ENCODE data around the gene MRPL12. TPM values are rescaled to one million over a fixed set of nuclear protein-coding genes. Genes with fewer than 3 reads are reported as not detected.
"Not testable (repeated sequence)": the region's sequence is repeated elsewhere in the genome, so short reads cannot be mapped to it uniquely, and the experiment has no call there.

The MRPL12 gene
- total RNA-seq, 1 experiment from 2014 or later, result 19.5 TPM

DNA sequence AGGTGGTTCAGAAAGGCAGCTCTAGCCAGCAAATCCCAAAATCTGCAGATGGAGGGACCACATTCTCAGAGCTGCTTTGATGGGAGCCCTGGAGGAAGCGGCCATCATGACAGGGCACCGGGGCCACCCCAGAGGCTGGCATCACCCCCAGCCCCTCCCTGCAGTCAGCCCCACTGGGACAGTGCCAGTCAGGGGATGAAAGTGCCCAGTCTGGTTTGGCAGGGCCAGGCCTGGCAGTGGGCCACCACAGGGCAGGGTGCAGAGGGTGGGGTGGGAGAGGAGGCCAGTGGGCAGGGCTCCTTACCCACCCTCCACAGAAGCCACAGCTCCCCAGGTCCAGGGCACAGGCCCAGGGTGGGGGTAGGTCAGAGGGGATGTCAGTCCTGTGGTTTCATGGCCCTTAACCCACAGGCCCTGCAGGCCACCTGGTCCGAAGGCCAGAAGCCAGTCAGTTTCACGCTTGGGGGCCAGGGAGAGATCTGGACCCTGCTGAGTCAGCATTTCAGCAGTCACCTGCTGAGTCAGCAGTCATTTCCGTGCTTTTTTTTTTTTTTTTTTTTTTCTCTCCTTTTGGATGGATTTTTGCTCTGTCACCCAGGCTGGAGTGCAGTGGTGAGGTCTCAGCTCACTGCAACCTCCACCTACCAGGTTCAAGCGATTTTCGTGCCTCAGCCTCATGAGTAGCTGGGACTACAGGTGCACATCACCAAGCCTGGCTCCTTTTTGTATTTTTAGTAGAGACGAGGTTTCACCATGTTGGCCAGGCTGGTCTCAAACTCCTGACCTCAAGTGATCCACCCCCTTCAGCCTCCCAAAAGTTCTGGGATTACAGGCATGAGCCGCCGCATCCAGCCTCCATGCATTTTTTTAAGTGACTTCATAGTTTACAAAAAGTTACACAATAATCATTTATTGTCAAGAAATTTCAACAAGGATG lies 19.3 kb downstream of the MRPL12 start:
- Histone ChIP-seq H3K27ac (no peak overlapping the region), H3K27me3 (replicated peaks) (peaks cover 15% of the 10 kb centered on the region), H3K9me3 (replicated peaks) (0 out of 2 replicates have a peak, but pooled peaks cover 2% of the 10 kb centered on the region), H3K4me3 (no peak overlapping the region), H3K36me3 (peaks cover 13% of the 10 kb centered on the region), H3K4me1 (replicated peaks) (no peaks in the 10 kb centered on the region)
- DNase-seq (ENCODE audit: low read depth in 1 of 2, low spot score in 2 of 2), result no peak

DNA sequence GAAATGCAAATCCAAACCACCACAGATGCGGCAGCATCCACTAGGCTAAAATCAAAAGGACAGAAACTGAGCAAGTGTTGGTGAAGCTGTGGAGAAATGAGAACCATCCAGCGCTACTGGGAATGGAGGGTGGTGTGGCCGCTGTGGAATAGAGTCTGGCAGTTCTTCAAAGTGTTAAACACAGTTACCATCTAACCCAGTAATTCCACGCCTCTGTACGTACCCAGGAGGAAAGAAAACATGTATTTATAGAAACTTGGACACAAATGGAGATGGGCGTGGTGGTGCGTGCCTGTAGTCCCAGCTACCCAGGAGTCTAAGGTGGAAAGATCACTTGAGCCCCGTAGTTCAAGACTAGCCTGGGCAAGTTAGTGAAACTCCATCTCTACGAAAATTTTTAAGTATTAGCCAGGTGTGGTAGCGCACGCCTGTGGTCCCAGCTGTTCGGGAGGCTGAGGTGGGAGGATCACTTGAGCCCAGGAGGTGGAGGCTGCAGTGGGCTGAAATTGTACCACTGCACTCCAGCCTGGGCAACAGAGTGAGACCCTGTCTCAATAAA lies 20.6 kb downstream of the MRPL12 start:
- no peak for DNase-seq (ENCODE audit: low read depth in 1 of 2, low spot score in 2 of 2)
- Histone ChIP-seq H3K4me3 (no peak overlapping the region), H3K4me1 (replicated peaks) (no peaks in the 10 kb centered on the region), H3K9me3 (replicated peaks) (0 out of 2 replicates have a peak, but pooled peaks cover 2% of the 10 kb centered on the region), H3K36me3 (no peaks in the 10 kb centered on the region; the same call in 1 of the 2 replicates), H3K27ac (no peak overlapping the region), H3K27me3 (replicated peaks) (peaks cover 15% of the 10 kb centered on the region)

DNA sequence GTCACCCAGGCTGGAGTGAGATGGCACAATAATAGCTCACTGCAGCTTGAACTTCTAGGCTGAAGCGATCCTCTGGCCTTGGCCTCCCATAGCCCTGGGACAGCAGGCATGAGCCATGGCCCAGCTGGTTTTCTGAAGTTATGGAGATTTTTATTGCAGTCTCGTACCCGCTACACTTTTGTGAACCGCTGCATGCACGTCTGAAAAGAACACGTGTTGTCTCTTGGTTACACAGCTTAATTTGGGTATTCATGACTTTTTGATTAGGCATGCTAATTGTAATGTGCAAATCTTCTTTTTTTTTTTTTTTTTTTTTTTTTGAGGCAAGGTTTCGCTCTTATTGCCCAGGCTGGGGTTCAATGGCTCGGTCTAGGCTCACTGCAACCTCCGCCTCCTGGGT lies 22.3 kb downstream of the MRPL12 start:
- no peak overlapping the region for H3K27ac ChIP-seq
- H3K4me1 ChIP-seq (replicated peaks), result no peaks in the 10 kb centered on the region
- H3K36me3 ChIP-seq, result no peaks in the 10 kb centered on the region
- 0 out of 2 replicates have a peak, but pooled peaks cover 2% of the 10 kb centered on the region for H3K9me3 ChIP-seq (replicated peaks)
- H3K4me3 ChIP-seq, result no peak overlapping the region
- peaks cover 15% of the 10 kb centered on the region for H3K27me3 ChIP-seq (replicated peaks)
- no peak for DNase-seq (ENCODE audit: low read depth in 1 of 2, low spot score in 2 of 2)

DNA sequence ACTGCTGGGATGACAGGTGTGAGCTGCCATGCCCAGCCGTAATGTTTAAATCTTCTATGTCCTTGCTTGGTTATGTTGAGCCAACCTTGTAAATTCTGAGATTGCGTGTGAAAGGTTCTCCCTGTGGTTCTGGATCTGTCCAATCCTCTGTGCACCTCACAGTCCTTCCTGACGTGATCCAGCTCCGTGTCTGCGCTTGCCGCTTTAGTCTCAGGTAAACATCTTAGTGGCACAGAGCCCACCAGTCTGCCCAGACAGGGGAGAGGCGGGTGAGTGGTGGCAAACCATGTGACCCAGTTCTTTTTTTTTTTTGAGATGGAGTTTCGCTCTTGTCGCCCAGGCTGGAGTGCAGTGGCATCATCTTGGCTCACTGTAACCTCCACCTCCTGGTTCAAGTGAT lies 22.8 kb downstream of the MRPL12 start:
- no peaks in the 10 kb centered on the region for H3K36me3 ChIP-seq
- no peak overlapping the region for H3K4me3 ChIP-seq
- peaks cover 15% of the 10 kb centered on the region for H3K27me3 ChIP-seq (replicated peaks)
- no peak for DNase-seq (ENCODE audit: low read depth in 1 of 2, low spot score in 2 of 2)
- no peak overlapping the region for H3K27ac ChIP-seq
- 0 out of 2 replicates have a peak, but pooled peaks cover 4% of the 10 kb centered on the region for H3K4me1 ChIP-seq (replicated peaks)
- H3K9me3 ChIP-seq (replicated peaks), result 0 out of 2 replicates have a peak, but pooled peaks cover 2% of the 10 kb centered on the region

DNA sequence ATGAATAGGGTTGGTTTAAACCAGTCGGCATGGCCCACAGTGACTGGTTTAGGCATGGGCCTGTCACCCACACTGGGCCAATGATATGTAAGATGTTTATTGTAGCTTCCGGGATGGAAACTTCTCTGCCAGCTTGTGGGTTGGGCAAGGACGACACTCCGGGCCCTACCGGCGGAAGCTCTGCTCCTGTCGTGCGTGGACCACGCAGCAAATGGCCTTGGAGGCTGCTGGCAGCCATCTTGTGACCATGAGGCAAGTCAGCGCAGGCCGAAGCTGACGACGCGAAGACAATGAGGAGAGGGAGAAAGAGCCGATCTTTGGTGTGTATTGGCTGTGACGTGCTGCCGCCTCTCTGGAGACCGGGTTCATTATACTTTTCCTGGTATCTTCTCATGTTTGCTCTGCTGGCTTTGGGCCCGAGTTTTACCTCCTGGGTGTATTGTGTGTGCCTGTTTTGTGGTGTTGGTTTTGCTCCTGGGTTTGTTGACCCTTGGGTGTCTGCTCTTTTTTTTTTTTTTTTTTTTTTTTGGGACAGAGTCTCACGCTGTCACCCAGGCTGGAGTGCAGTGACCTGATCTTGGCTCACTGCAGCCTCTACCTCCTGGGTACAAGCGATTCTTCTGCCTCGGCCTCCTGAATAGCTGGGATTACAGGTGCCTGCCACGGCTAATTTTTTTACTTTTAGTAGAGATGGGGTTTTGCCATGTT lies 24.3 kb downstream of the MRPL12 start:
- Histone ChIP-seq H3K27ac (no peak overlapping the region), H3K4me1 (replicated peaks) (peaks cover 10% of the 10 kb centered on the region; the same call in 1 of the 2 replicates), H3K9me3 (replicated peaks) (no peaks in the 10 kb centered on the region), H3K27me3 (replicated peaks) (peaks cover 15% of the 10 kb centered on the region), H3K4me3 (no peak overlapping the region), H3K36me3 (no peaks in the 10 kb centered on the region)
- DNase-seq (ENCODE audit: low read depth in 1 of 2, low spot score in 2 of 2), result no peak

DNA sequence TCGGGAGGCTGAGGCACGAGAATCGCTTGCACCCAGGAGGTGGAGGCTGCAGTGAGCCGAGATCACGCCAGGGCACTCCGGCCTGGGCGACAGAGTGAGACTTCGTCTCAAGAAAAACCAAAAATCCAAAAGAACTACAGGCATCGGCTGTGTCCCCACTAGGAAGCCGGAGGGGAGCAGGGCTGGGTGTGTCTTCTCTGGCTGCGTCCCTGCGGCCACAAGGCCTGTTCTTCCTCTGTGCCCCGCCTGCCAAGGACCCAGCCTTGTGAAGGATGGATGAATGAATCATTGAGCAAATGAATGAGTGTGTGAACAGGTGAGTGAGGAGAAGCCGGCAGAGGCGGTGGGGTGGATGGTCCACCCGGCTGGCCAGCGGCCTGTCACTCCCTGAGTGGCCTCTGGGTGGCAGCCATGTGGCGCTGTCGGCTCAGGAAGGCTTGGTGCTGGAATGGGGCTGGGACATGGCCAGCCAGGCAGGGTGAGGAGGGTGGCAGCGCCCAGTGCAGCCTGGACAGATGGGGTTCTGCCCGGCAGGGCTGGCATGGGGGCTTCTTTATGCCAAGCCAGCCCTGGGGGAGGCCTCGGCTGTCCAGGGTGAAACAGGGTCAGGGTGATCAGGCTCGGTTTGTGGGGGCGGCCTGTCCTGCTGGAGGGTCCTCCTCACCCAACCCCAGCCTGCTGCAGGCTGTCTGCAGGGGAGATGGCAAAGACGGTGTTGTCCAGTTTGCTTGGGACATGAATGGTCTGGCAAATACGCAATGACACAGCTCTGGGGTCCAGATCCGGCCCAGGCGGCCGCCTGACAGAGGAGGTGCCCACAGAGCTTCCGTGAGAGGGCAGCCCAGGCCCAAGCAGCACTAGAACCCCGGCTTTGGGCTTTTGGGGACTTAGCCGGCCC lies 30.6 kb downstream of the MRPL12 start:
- Histone ChIP-seq H3K27ac (no peak overlapping the region), H3K4me3 (no peak overlapping the region), H3K36me3 (no peaks in the 10 kb centered on the region), H3K27me3 (replicated peaks) (peaks cover 15% of the 10 kb centered on the region), H3K9me3 (replicated peaks) (no peaks in the 10 kb centered on the region), H3K4me1 (replicated peaks) (peaks cover 17% of the 10 kb centered on the region; the same call in 1 of the 2 replicates)
- peak; percentile 67 to 87 for DNase-seq (ENCODE audit: low read depth in 1 of 2, low spot score in 2 of 2)

DNA sequence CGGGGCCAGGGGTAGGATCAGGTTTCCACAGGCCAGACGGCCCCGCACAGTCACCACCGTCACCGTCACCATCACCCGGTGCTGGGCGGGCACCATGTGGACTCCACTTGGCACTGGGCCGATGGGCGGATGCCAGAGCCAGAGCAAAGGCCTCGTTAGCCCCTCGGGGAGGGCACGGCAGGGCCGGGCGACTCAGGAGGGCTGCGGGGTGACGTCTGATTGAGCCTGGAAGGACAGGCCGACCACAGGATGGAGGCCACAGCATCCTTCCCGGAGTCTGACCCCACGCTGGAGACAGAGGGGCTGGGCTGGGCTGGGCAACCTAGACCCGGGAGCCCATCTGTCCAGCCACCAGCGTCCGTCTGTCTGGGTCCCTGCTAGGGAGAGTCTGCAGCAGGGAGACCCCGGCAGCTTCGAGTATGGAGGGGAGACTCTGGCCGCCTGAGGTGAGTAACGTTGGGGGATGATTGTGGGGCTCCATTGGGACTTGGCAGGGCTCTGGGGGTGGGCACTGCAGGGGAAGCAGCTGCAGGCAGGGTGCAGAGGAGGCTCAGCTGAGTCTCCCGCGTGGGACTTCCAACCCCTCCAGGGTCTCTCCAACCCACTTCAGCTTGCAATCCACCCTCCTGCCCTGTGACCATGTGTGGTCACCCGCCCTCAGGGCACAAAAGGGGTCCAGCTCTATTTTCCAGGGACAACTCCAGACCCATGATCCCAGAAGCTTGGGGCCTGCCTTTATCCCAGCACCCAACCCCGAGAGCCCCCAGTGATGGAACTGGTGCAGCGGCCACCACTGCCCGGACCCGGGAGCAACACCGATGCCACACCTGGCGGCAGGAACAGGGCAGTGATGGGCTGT lies 31.5 kb downstream of the MRPL12 start:
- Histone ChIP-seq H3K27me3 (replicated peaks) (peaks cover 15% of the 10 kb centered on the region), H3K27ac (no peak overlapping the region), H3K4me1 (replicated peaks) (peaks cover 17% of the 10 kb centered on the region; the same call in 1 of the 2 replicates), H3K36me3 (no peaks in the 10 kb centered on the region), H3K9me3 (replicated peaks) (no peaks in the 10 kb centered on the region), H3K4me3 (no peak overlapping the region)
- no peak for DNase-seq (ENCODE audit: low read depth in 1 of 2, low spot score in 2 of 2)

DNA sequence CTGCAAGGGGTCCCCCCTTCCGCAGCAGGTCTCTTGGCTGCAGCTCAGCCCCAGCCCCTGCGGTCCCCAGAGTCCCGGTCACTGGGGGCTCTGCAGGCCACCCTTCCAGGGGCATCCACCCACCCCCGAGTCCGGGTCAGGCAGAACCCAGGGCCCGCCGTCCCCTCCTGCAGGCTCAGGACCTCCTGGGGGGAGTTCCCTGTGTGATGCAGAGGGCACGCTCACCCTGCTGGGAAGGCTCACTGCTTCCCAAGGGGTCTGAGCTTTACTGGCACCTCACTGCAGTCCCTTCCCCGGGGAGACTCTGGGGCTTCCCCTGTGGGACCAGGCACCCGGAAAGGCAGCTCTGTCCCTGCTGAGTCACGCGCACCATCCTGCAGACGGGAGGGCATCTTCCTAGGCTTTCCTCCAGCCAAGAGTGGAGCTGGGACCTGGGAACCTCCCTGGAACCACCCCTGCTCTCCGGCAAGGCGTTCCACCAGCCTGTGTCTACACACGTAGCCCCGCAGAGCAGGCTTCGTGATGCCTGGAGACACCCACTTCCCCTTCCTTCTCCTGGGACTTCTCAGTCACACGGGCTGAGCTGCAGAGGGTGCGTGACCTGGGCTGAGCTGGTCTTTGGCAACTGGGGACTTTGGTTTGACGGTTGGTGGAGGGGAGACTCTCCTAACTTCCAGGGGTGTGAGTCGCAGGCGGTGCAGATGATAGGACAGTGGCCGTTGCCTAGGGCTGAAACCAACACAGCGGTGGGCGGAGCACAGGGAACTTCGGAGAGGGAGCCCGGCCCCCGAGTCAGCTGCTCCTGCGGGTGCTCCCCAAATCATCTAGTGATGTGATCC lies 32.3 kb downstream of the MRPL12 start:
- no peak for DNase-seq (ENCODE audit: low read depth in 1 of 2, low spot score in 2 of 2)
- H3K4me3 ChIP-seq, result no peak overlapping the region
- no peak overlapping the region for H3K27ac ChIP-seq
- H3K4me1 ChIP-seq (replicated peaks), result peaks cover 17% of the 10 kb centered on the region; the same call in 1 of the 2 replicates
- no peaks in the 10 kb centered on the region for H3K9me3 ChIP-seq (replicated peaks)
- no peaks in the 10 kb centered on the region for H3K36me3 ChIP-seq
- peaks cover 15% of the 10 kb centered on the region for H3K27me3 ChIP-seq (replicated peaks)

DNA sequence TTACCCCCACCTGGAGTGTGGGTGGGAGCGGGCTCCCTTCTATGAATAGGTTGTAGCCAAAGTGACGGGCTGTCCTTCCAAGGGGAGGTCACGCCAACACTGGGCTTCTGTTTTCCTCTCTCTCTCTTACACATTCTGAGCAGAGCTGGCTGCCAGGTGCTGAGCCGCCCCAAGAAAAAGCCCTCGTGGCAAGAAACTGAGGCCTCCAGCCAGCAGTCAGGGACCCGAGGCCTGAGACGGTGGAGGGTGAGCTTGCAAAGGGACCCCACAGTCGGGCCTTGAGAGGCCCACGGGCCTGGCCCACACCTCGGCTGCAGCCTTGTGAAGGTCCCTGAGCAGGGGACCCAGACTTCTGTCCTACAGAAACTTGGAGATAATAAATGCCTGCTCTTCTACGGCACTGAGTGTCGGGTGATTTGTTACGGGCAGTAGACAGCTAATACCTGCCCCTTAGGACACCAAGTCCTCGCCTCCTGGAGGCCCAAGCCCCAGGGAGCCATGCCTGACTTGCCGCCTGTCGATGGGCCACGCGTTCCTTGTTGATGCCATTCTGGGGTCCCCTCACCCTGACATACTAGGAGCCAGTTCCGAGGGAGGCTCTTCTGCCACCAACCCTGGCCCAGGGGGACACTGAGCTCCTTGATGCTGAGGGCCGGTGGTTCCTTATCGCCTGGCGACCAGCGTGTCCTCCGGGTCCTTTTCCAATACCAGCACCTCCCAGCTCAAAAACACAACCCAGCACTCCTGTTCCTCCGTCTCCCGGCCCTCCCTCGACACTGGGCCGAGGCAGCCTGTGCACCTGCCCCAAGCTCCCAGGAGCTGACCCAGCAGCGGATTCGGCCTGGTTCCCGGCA lies 35.0 kb downstream of the MRPL12 start:
- H3K36me3 ChIP-seq, result no peaks in the 10 kb centered on the region
- no peaks in the 10 kb centered on the region for H3K9me3 ChIP-seq (replicated peaks)
- peaks cover 7% of the 10 kb centered on the region; the same call in 1 of the 2 replicates for H3K4me1 ChIP-seq (replicated peaks)
- H3K27ac ChIP-seq, result no peak overlapping the region
- no peak overlapping the region for H3K4me3 ChIP-seq
- H3K27me3 ChIP-seq (replicated peaks), result peaks cover 23% of the 10 kb centered on the region
- no peak for DNase-seq (ENCODE audit: low read depth in 1 of 2, low spot score in 2 of 2)

DNA sequence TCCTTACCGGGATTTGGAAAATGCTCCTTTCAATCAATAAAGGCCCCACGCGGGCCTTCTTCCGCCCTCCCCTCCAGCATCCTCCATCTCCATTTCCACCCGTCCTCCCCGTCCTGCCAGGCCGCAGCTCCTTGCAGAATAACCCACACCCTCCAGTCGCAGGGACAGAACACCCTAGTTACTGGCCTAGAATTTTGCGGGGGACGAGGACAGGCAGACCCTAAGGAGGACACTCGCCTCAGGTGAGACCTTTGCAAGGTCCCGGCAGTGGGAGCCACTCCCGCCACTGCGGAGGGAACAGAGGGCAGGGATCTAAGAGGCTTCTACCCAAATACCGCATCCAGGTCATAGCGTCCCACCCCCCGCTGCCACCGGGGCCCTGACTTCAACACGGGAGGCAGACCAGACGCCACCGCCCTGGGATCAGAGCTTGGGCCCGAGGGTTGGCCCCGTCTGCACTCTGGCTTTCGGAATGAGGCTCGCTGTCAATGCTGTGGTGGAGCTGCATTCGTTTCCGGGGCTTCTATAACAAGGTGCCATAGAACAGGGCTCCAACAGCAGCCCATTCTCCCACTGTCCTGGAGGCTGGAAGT lies 35.7 kb downstream of the MRPL12 start:
- no peaks in the 10 kb centered on the region for H3K9me3 ChIP-seq (replicated peaks)
- no peak overlapping the region for H3K27ac ChIP-seq
- no peak overlapping the region for H3K4me3 ChIP-seq
- H3K27me3 ChIP-seq (replicated peaks), result peaks cover 20% of the 10 kb centered on the region
- no peak for DNase-seq (ENCODE audit: low read depth in 1 of 2, low spot score in 2 of 2)
- no peaks in the 10 kb centered on the region for H3K36me3 ChIP-seq
- H3K4me1 ChIP-seq (replicated peaks), result peaks cover 7% of the 10 kb centered on the region; the same call in 1 of the 2 replicates

DNA sequence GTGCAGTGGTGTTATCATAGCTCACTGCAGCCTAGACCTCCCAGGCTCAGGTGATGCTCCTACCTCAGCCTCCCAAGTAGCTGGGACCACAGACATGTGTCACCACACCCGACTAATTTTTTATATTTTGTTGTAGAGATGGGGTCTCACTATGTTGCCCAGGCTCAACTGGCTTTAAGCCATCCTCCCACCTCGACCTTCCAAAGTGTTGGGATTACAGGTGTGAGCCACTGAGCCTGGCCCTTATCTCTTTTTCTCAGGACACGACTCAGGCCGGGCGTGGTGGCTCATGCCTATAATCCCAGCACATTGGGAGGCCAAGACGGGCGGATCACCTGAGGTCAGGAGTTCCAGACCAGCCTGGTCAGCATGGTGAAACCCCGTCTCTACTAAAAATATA lies 36.4 kb downstream of the MRPL12 start:
- peaks cover 20% of the 10 kb centered on the region for H3K27me3 ChIP-seq (replicated peaks)
- not testable (repeated sequence) for H3K27ac ChIP-seq; H3K36me3 ChIP-seq; H3K9me3 ChIP-seq (replicated peaks); H3K4me3 ChIP-seq; H3K4me1 ChIP-seq (replicated peaks); DNase-seq (ENCODE audit: low read depth in 1 of 2, low spot score in 2 of 2)

All from SJSA1 (cell line).